Smooth muscle cell (in vitro differentiated cells): Measurements from ENCODE around the gene CES4A. TPM values are rescaled to one million over a fixed set of nuclear protein-coding genes. Genes with fewer than 3 reads are reported as not detected.

Experiments
- DNase-seq: peaks from one replicate; lab custom pipeline; 2025; ENCODE audit not compliant: unreplicated experiment; lab: John Stamatoyannopoulos, UW
- H2AFZ ChIP-seq: fragments of 200-600 bp; sonication (generic); 2 replicates; pipeline ENCODE4 v1.6.0; 2016; ENCODE audit warnings: antibody characterized with exemption, low read depth, mild to moderate bottlenecking
- H3F3A ChIP-seq: fragments of 200-600 bp; sonication (generic); 2 replicates; pipeline ENCODE4 v1.6.0; 2017; ENCODE audit warnings: antibody characterized with exemption, low read depth
- H3K27ac ChIP-seq: fragments of 200-600 bp; sonication (generic); 2 replicates; pipeline ENCODE4 v1.5.1; 2016; ENCODE audit warnings: low read depth, mild to moderate bottlenecking
- H3K27me3 ChIP-seq: fragments of 200-600 bp; sonication (generic); 2 replicates; pipeline ENCODE4 v1.6.1; 2016; ENCODE audit warnings: low read depth, mild to moderate bottlenecking
- H3K36me3 ChIP-seq: fragments of 200-600 bp; sonication (generic); 2 replicates; pipeline ENCODE4 v1.5.1; 2016; ENCODE audit warnings: low read depth
- H3K4me1 ChIP-seq: fragments of 200-600 bp; sonication (generic); 2 replicates; pipeline ENCODE4 v1.5.1; 2016; ENCODE audit warnings: low read depth
- H3K4me2 ChIP-seq: fragments of 200-600 bp; sonication (generic); 2 replicates; pipeline ENCODE4 v1.6.0; 2016; ENCODE audit warnings: mild to moderate bottlenecking
- H3K4me3 ChIP-seq: fragments of 200-600 bp; sonication (generic); 2 replicates; pipeline ENCODE4 v1.5.1; 2016; ENCODE audit warnings: mild to moderate bottlenecking
- H3K79me2 ChIP-seq: fragments of 200-600 bp; sonication (generic); 2 replicates; pipeline ENCODE4 v1.6.0; 2016; ENCODE audit warnings: low read depth, mild to moderate bottlenecking
- H3K9ac ChIP-seq: fragments of 200-600 bp; sonication (generic); 2 replicates; pipeline ENCODE4 v1.6.0; 2016; ENCODE audit warnings: low read depth
- H3K9me3 ChIP-seq: fragments of 200-600 bp; sonication (generic); replicated peaks from 2 replicates; pipeline ENCODE4 v1.5.1; 2016; ENCODE audit warnings: low read depth
- H4K20me1 ChIP-seq: fragments of 200-600 bp; sonication (generic); 2 replicates; pipeline ENCODE4 v1.6.0; 2016; ENCODE audit warnings: low read depth
- CTCF ChIP-seq: fragments of 200-600 bp; sonication (generic); IDR thresholded peaks from 2 replicates; pipeline ENCODE4 v1.5.1; 2017; ENCODE audit warnings: borderline replicate concordance, mild to moderate bottlenecking, antibody characterized with exemption; ENCODE audit not compliant: insufficient read depth, poor library complexity, severe bottlenecking
- WGBS: methylation state at CpG from one replicate; pipeline ENCODE4 v1.1.7; 2016; ENCODE audit warnings: low lambda C conversion rate; 5-methylcytosine and 5-hydroxymethylcytosine counted together
- polyA plus RNA-seq: library from polyadenylated mRNA; unstranded; fragments of >200 nt; fragmentation: Nextera tagmentation; extraction: Ambion mirVana; gene quantifications from 2 replicates; pipeline ENCODE4 v1.2.1, GENCODE V29; 2016
- total RNA-seq: library from RNA; depleted of rRNA; stranded (reverse); fragments of >200 nt; gene quantifications from 2 replicates; pipeline ENCODE4 v1.2.3, GENCODE V29; 2014

CES4A gene
- total and polyA plus RNA-seq, 2 experiments from 2014 or later, result 0.63 to 0.93 TPM

- H3K79me2 ChIP-seq, result peaks cover 95% of the 10 kb centered on the region
- 100% methylated on average over 1 of the region's 1 CpG for WGBS
- no peak overlapping the region for H3K4me2 ChIP-seq
These were observed 55.0 kb downstream of the CES4A start for GRCh38 chr16:67043420-67043819.

GRCh38 chr16:67050796-67051195, 62.4 kb downstream of the CES4A start:
- Histone ChIP-seq H3K9ac (no peak overlapping the region), H3K4me3 (no peak overlapping the region), H3K4me2 (no peak overlapping the region), H3F3A (peaks cover 17% of the 10 kb centered on the region), H3K4me1 (no peaks in the 10 kb centered on the region), H3K27ac (no peak overlapping the region), H3K9me3 (no peaks in the 10 kb centered on the region), H2AFZ (no peak overlapping the region), H4K20me1 (peaks cover 42% of the 10 kb centered on the region), H3K36me3 (no peaks in the 10 kb centered on the region), H3K27me3 (no peaks in the 10 kb centered on the region), H3K79me2 (peaks cover 68% of the 10 kb centered on the region)
- 98% methylated on average over 2 of the region's 2 CpGs for WGBS
- DNase-seq, result no peak
- TF ChIP-seq CTCF, result no peak

More at GRCh38 chr16:67043420-67043819, 55.0 kb downstream of the CES4A start:
- Histone ChIP-seq H3K9ac (no peak overlapping the region), H3K27me3 (no peaks in the 10 kb centered on the region), H2AFZ (no peak overlapping the region), H3K27ac (no peak overlapping the region), H3K36me3 (no peaks in the 10 kb centered on the region), H3K9me3 (no peaks in the 10 kb centered on the region), H4K20me1 (peaks cover 84% of the 10 kb centered on the region), H3F3A (no peaks in the 10 kb centered on the region), H3K4me1 (no peaks in the 10 kb centered on the region), H3K4me3 (no peak overlapping the region)
- no peak for DNase-seq
- no peak for TF ChIP-seq CTCF

- H3K9ac ChIP-seq, result no peak overlapping the region
- 96% methylated on average over 1 of the region's 1 CpG for WGBS
These were observed 64.0 kb downstream of the CES4A start for GRCh38 chr16:67052399-67052798.

More at GRCh38 chr16:67052399-67052798, 64.0 kb downstream of the CES4A start:
- Histone ChIP-seq H3F3A (peaks cover 25% of the 10 kb centered on the region), H3K27ac (peak overlapping the region; percentile 91), H3K36me3 (no peaks in the 10 kb centered on the region), H2AFZ (no peak overlapping the region), H3K79me2 (peaks cover 59% of the 10 kb centered on the region), H3K4me2 (no peak overlapping the region), H3K9me3 (no peaks in the 10 kb centered on the region), H3K4me1 (peaks cover 4% of the 10 kb centered on the region), H3K27me3 (no peaks in the 10 kb centered on the region), H3K4me3 (no peak overlapping the region), H4K20me1 (peaks cover 39% of the 10 kb centered on the region)
- no peak for TF ChIP-seq CTCF
- no peak for DNase-seq
